HL-60 (cell line): ENCODE results near the gene ZNF726.

Source experiments
- GABPA ChIP-seq: IDR thresholded peaks from 2 replicates; pipeline ENCODE4 v1.6.1; 2012; ENCODE audit warnings: low read depth
- POLR2AphosphoS5 ChIP-seq: IDR thresholded peaks from 2 replicates; pipeline ENCODE4 v1.6.1; 2012; ENCODE audit warnings: low read depth
- SPI1 ChIP-seq: IDR thresholded peaks from 2 replicates; pipeline ENCODE4 v1.6.1; 2012; ENCODE audit warnings: low read depth, mild to moderate bottlenecking, borderline replicate concordance
- TF ChIP-seq, protein P1 (sequence below): IDR thresholded peaks from one replicate; pipeline ENCODE4 v1.5.1; 2011; ENCODE audit warnings: low read length, control low read depth, inconsistent platforms; ENCODE audit not compliant: insufficient read depth
- TF ChIP-seq, protein P2 (sequence below): IDR thresholded peaks from 2 replicates; pipeline ENCODE4 v1.6.1; 2012; ENCODE audit warnings: low read depth; ENCODE audit not compliant: insufficient replicate concordance

DNA sequence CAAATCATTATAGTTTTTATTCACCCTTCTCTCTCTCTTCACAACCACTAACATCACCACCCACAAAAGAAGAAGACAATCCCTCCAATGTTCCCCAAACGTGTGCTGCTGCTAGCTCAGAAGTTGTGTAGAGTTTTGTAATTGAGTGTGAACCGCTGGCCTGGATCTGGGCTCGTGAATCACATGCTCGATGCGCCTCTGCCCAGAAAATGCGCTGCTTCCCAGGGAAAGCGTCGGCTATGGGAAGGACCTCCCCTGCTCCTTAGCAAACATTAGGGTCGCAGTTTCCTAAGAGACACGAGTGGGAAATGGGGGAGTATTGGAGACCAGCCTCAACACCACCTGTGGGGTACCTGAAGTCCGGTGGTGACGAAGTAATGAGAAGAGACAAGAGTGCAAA lies 38.4 kb upstream of the ZNF726 start:
- TF ChIP-seq, protein P1, sequence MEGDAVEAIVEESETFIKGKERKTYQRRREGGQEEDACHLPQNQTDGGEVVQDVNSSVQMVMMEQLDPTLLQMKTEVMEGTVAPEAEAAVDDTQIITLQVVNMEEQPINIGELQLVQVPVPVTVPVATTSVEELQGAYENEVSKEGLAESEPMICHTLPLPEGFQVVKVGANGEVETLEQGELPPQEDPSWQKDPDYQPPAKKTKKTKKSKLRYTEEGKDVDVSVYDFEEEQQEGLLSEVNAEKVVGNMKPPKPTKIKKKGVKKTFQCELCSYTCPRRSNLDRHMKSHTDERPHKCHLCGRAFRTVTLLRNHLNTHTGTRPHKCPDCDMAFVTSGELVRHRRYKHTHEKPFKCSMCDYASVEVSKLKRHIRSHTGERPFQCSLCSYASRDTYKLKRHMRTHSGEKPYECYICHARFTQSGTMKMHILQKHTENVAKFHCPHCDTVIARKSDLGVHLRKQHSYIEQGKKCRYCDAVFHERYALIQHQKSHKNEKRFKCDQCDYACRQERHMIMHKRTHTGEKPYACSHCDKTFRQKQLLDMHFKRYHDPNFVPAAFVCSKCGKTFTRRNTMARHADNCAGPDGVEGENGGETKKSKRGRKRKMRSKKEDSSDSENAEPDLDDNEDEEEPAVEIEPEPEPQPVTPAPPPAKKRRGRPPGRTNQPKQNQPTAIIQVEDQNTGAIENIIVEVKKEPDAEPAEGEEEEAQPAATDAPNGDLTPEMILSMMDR = no peak
- TF ChIP-seq SPI1 = no peak
- no peak for TF ChIP-seq POLR2AphosphoS5
- TF ChIP-seq, protein P2, sequence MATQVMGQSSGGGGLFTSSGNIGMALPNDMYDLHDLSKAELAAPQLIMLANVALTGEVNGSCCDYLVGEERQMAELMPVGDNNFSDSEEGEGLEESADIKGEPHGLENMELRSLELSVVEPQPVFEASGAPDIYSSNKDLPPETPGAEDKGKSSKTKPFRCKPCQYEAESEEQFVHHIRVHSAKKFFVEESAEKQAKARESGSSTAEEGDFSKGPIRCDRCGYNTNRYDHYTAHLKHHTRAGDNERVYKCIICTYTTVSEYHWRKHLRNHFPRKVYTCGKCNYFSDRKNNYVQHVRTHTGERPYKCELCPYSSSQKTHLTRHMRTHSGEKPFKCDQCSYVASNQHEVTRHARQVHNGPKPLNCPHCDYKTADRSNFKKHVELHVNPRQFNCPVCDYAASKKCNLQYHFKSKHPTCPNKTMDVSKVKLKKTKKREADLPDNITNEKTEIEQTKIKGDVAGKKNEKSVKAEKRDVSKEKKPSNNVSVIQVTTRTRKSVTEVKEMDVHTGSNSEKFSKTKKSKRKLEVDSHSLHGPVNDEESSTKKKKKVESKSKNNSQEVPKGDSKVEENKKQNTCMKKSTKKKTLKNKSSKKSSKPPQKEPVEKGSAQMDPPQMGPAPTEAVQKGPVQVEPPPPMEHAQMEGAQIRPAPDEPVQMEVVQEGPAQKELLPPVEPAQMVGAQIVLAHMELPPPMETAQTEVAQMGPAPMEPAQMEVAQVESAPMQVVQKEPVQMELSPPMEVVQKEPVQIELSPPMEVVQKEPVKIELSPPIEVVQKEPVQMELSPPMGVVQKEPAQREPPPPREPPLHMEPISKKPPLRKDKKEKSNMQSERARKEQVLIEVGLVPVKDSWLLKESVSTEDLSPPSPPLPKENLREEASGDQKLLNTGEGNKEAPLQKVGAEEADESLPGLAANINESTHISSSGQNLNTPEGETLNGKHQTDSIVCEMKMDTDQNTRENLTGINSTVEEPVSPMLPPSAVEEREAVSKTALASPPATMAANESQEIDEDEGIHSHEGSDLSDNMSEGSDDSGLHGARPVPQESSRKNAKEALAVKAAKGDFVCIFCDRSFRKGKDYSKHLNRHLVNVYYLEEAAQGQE = no peak
- TF ChIP-seq GABPA = no peak
